ENCODE results near the gene HOXB3.
A peak's percentile ranks its signal among the peaks of the same experiment; 100 is the strongest.

HOXB3 gene

DNA sequence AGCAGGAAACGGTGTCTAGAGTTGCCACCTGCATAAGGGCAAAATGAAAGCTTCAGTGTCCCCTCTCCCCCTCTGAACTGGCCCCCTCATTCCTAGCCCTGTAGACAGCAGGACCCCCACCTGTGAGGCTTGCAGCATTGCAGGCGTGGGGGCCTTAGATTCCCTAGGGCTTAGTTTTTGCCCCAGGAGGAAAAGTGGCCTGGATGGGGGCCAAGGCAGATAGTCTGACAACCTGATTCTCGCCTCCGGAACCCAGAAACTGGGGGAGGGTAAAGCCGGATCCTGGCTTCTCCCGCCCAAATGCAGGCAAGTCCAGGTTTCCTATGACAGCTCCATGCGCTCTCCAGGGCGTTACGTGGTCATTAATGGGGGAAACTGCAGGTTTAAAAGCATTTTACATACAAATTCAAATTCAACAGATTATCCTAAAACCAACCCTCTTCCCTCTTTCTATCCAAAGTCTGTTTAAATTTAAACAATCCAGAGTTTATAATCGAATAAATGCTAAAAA, 15.4 kb upstream of the HOXB3 start:
- Histone ChIP-seq H3K27ac (ENCODE audit: low read depth in 2 of 2, low read length in 2 of 2) (peak overlapping the region; percentile 92), H3K36me3 (ENCODE audit: control insufficient read depth in 2 of 2, insufficient read depth in 2 of 2, low read length in 2 of 2) (no peaks in the 10 kb centered on the region), H3K4me3 (ENCODE audit: low read length in 2 of 2) (peak overlapping the region; percentile 89 to 90), H3K27me3 (ENCODE audit: control insufficient read depth in 2 of 2, insufficient read depth in 2 of 2, low read length in 2 of 2) (peaks cover 2 to 9% of the 10 kb centered on the region in 2 donors), H3K9me3 (ENCODE audit: control insufficient read depth in 2 of 2, low read length in 2 of 2) (no peaks in the 10 kb centered on the region), H3K4me1 (ENCODE audit: control insufficient read depth in 2 of 2, insufficient read depth in 2 of 2, low read length in 2 of 2) (peaks cover 27 to 32% of the 10 kb centered on the region in 2 donors), H3K9ac (ENCODE audit: low read depth in 1 of 2, low read length in 2 of 2) (peak overlapping the region in 1 of 2 donors; percentile 41)

DNA sequence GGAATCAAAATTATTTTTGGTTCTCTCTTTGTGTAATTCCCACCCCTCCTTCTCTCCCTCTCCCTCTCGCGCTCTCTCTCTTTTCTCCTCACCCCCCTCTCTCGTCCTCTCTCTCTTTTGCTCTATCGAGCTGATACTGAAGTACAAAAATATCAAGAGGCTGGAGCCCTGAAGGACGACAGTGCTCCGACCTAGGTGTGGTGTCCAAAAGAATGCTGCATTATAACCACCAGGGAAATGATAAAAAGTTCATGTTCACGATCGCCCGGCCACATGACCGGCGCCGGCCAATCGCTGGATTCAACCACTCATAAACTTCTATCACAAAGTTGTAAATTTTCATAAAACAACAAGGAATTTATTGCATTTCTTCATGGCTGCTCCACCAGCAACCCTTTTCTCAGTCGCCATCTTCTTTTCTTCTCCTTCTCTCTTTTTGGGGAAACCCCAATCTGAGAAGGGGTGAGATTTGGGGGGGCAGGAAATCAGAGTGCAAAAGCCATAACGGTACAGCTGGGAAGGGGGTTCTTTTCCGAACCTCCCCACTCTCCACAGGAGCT, 14.8 kb upstream of the HOXB3 start, which contains the start of gene HOXB6:
HOXB6 (minus strand) TSS at position 217 of the 560 bp plus-strand sequence. CDS start 6,836 bp downstream, outside the sequence.
- Histone ChIP-seq H3K36me3 (ENCODE audit: control insufficient read depth in 2 of 2, insufficient read depth in 2 of 2, low read length in 2 of 2) (no peaks in the 10 kb centered on the region), H3K9ac (ENCODE audit: low read depth in 1 of 2, low read length in 2 of 2) (peak within 1 kb of the TSS; percentile 79 to 95), H3K27ac (ENCODE audit: low read depth in 2 of 2, low read length in 2 of 2) (peak within 1 kb of the TSS; percentile 92), H3K9me3 (ENCODE audit: control insufficient read depth in 2 of 2, low read length in 2 of 2) (no peaks in the 10 kb centered on the region), H3K27me3 (ENCODE audit: control insufficient read depth in 2 of 2, insufficient read depth in 2 of 2, low read length in 2 of 2) (peaks cover 2 to 9% of the 10 kb centered on the region in 2 donors), H3K4me3 (ENCODE audit: low read length in 2 of 2) (peak within 1 kb of the TSS; percentile 89 to 90), H3K4me1 (ENCODE audit: control insufficient read depth in 2 of 2, insufficient read depth in 2 of 2, low read length in 2 of 2) (peaks cover 32 to 37% of the 10 kb centered on the region in 2 donors)

DNA sequence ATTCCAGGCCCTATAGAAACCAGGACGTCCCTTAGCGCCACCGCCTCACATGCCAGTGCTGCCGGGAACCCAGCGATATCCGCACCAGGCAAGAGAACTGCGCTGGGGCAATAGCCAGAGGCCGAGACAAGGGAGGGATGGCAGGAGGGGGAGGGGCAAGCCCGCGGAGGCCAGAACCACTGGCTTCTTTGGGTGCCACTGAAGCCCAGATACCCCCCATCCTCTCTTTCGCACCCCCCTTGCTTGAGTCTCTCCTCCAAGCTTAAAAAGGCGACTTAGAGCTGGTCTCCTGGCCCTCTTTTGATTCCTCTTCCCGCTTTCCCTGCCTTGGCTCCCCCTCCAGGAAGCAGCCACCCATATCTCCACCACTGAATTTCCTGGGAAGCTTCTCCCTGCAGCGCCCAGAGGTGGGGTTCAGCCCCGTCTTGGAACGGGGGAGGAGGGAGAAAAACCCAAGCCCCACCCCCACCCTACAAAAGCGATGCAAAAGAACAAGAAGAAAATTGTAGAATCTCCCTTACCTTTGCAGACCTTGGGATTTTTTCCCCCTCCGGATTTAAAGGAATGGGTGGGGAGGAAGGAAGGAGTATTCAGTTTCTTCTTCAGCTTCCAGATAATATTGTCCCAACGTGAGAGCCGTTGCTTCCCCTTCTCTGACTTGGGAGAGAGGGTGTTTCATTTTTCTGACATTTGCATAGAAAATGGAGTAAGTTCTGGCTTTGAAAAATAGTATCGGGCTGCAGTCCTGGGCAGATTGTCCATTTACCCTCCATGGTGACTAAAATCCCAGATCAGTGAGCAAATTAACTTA, 14.1 kb upstream of the HOXB3 start:
- H3K9ac ChIP-seq (ENCODE audit: low read depth in 1 of 2, low read length in 2 of 2): peak overlapping the region; percentile 79 to 95
- H3K36me3 ChIP-seq (ENCODE audit: control insufficient read depth in 2 of 2, insufficient read depth in 2 of 2, low read length in 2 of 2): no peaks in the 10 kb centered on the region
- H3K4me3 ChIP-seq (ENCODE audit: low read length in 2 of 2): peak overlapping the region; percentile 89 to 90
- peaks cover 2 to 9% of the 10 kb centered on the region in 2 donors for H3K27me3 ChIP-seq (ENCODE audit: control insufficient read depth in 2 of 2, insufficient read depth in 2 of 2, low read length in 2 of 2)
- peaks cover 32 to 33% of the 10 kb centered on the region in 2 donors for H3K4me1 ChIP-seq (ENCODE audit: control insufficient read depth in 2 of 2, insufficient read depth in 2 of 2, low read length in 2 of 2)
- peak overlapping the region; percentile 92 for H3K27ac ChIP-seq (ENCODE audit: low read depth in 2 of 2, low read length in 2 of 2)
- no peaks in the 10 kb centered on the region for H3K9me3 ChIP-seq (ENCODE audit: control insufficient read depth in 2 of 2, low read length in 2 of 2)

DNA sequence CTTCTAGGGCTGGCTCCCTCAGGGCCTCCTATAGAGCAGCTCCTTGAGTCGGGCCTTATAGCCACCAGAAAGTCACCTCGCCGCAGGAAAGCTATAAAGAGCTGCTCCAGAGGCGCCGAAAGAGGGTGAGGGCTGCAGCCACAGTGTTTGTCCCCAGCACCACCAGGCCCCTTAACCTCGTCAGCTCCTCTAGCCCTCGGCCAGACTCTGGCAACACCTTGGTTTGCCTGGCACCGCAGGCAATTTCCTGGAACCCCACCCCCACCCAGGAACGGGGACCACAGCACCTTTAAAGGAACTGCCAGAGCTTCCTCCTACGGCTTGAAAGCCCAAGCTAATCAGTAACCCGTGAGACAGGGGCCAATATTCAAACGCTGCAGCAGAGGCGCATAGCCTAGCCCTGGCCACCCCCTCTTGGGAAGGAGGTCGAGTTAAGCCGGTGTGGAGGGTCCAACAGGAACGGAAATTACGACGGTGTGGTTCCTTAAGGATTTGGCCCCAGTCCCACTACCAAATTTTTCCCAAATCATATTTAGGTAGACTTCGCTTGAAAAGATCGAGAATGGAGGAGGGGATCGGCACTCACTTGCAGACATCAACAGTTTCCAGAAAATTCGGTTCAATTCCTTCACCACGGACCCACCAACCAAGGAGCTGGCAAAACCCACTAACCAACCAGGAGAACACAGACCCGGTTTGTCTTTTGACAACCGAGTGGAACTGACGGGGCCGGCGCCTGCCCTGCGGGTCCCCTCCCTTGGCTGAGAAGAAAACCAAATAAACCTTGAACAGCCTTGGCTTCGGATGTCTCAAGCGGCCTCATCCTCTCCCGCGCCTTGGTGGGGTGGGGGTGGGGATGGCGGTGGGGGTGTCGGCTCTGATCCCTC, 11.7 kb upstream of the HOXB3 start:
- Histone ChIP-seq H3K27ac (ENCODE audit: low read depth in 2 of 2, low read length in 2 of 2) (peak overlapping the region; percentile 92), H3K9me3 (ENCODE audit: control insufficient read depth in 2 of 2, low read length in 2 of 2) (no peaks in the 10 kb centered on the region), H3K27me3 (ENCODE audit: control insufficient read depth in 2 of 2, insufficient read depth in 2 of 2, low read length in 2 of 2) (peaks cover 2 to 11% of the 10 kb centered on the region in 2 donors), H3K4me1 (ENCODE audit: control insufficient read depth in 2 of 2, insufficient read depth in 2 of 2, low read length in 2 of 2) (peaks cover 51 to 53% of the 10 kb centered on the region in 2 donors), H3K9ac (ENCODE audit: low read depth in 1 of 2, low read length in 2 of 2) (peak overlapping the region; percentile 60 to 79), H3K36me3 (ENCODE audit: control insufficient read depth in 2 of 2, insufficient read depth in 2 of 2, low read length in 2 of 2) (peaks cover 4 to 6% of the 10 kb centered on the region in 2 donors), H3K4me3 (ENCODE audit: low read length in 2 of 2) (peak overlapping the region; percentile 89 to 90)

DNA sequence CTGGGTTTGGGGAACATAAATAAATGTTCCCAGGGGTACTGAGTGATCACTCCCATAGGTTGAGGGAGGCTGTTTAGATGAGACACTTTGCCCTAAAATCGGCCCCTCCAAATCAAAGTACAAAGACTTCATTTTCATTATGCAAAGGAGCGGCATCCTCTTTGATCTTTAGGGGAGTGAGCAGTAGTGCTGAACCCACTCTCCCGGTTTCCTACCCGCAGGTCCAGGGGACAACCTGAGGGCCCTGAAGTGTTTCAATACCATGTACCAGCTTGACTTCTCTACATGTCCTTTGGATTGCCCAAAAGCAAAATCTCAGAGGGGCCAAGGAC, 11.1 kb upstream of the HOXB3 start:
- Histone ChIP-seq H3K4me3 (ENCODE audit: low read length in 2 of 2) (peak overlapping the region; percentile 89 to 90), H3K9ac (ENCODE audit: low read depth in 1 of 2, low read length in 2 of 2) (peak overlapping the region; percentile 49 to 71), H3K4me1 (ENCODE audit: control insufficient read depth in 2 of 2, insufficient read depth in 2 of 2, low read length in 2 of 2) (peaks cover 56 to 57% of the 10 kb centered on the region in 2 donors), H3K27ac (ENCODE audit: low read depth in 2 of 2, low read length in 2 of 2) (peak overlapping the region; percentile 57 to 92), H3K9me3 (ENCODE audit: control insufficient read depth in 2 of 2, low read length in 2 of 2) (no peaks in the 10 kb centered on the region), H3K36me3 (ENCODE audit: control insufficient read depth in 2 of 2, insufficient read depth in 2 of 2, low read length in 2 of 2) (peaks cover 8 to 9% of the 10 kb centered on the region in 2 donors), H3K27me3 (ENCODE audit: control insufficient read depth in 2 of 2, insufficient read depth in 2 of 2, low read length in 2 of 2) (peaks cover 2 to 11% of the 10 kb centered on the region in 2 donors)

DNA sequence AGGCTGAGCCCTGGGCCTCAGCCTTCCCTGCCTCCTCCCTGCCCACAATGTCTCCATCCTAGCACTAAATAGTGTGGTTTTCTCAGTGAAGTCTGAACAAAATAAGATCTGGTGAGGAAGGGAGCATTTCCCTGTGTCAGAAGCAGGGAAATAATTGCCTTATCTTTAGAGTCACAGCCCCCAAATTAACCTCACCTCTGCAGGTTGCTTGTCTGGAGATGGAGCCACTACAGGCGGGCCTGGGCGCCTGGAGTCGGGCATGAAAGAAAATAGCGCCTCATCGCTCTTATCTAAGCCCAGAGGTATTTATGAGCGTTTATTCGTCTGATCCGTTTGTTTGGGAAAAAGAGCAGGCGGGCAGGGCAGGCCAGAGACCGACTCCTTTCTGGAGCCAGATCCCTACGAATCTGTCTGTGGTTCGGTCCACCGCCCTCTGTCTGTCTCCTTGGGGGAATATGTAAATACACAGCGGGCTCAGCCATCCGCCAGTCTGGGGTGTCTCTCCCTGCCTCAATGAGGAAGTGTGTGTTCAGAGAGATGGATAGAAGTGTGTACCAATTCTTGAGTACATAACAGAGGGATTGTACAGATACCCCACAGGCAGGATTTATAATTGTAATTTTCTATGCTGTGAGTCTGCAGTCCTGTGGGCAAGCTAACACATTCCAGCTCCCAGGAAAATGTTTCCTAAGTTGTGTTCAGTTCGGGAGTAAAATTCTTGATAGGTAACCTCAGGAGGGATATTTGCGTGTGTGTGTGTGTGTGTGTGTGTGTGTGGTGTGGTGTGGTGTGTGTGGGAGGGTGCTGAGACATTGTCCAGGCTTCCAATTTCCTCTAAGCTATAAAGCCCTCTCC, 10.4 kb upstream of the HOXB3 start:
- H3K27ac ChIP-seq (ENCODE audit: low read depth in 2 of 2, low read length in 2 of 2): peak overlapping the region; percentile 12 to 17
- H3K9ac ChIP-seq (ENCODE audit: low read depth in 1 of 2, low read length in 2 of 2): no peak overlapping the region
- peaks cover 56 to 58% of the 10 kb centered on the region in 2 donors for H3K4me1 ChIP-seq (ENCODE audit: control insufficient read depth in 2 of 2, insufficient read depth in 2 of 2, low read length in 2 of 2)

DNA sequence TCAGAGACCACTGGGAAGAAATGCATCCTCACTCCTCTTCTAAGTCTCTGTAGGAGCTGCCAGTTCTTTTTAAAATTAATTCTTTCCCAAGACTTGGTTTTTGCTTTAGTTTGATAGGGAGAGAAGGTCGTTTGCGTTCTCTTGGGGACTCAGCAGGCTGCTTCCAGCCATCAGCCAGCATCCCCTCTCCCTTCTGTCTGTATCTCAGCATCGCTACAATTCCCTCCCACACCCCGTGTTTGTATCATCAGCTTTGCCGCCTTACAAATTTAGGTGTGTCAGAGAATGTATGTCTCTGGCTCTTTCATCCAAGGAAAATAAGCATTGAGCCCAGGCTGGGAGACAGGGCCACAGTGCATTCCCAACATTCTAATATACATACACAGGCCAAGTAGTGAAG, 9.3 kb upstream of the HOXB3 start:
- H3K9ac ChIP-seq (ENCODE audit: low read depth in 1 of 2, low read length in 2 of 2): no peak overlapping the region

More for the DNA sequence above, 10.4 kb upstream of the HOXB3 start:
- peak overlapping the region; percentile 44 to 90 for H3K4me3 ChIP-seq (ENCODE audit: low read length in 2 of 2)
- H3K9me3 ChIP-seq (ENCODE audit: control insufficient read depth in 2 of 2, low read length in 2 of 2): no peaks in the 10 kb centered on the region
- peaks cover 2 to 11% of the 10 kb centered on the region in 2 donors for H3K27me3 ChIP-seq (ENCODE audit: control insufficient read depth in 2 of 2, insufficient read depth in 2 of 2, low read length in 2 of 2)
- H3K36me3 ChIP-seq (ENCODE audit: control insufficient read depth in 2 of 2, insufficient read depth in 2 of 2, low read length in 2 of 2): peaks cover 12 to 15% of the 10 kb centered on the region in 2 donors

DNA sequence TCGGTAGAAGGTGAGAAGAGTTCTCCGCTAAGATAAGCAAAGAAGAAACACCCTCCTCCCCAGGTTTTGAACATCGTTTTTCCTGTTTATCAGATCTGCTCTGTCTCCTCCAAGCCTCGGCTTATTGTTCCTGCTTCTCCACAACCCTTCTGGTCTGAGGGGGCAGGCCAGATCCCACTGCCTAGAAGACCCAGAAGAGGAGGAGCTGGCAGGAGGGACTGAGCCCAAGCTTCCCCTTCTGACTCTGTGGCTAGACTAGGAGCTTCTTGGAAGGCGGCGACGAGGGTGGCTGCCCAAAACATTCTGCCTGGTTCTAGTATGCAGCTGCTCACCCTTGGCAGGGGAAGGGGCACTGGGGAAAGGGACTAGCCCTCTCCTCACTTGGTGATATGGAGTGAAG, 8.7 kb upstream of the HOXB3 start:
- H3K9ac ChIP-seq (ENCODE audit: low read depth in 1 of 2, low read length in 2 of 2): peak overlapping the region in 1 of 2 donors; percentile 73
- H3K9me3 ChIP-seq (ENCODE audit: control insufficient read depth in 2 of 2, low read length in 2 of 2): no peaks in the 10 kb centered on the region
- peak overlapping the region; percentile 32 to 77 for H3K27ac ChIP-seq (ENCODE audit: low read depth in 2 of 2, low read length in 2 of 2)
- peaks cover 2 to 8% of the 10 kb centered on the region in 2 donors for H3K27me3 ChIP-seq (ENCODE audit: control insufficient read depth in 2 of 2, insufficient read depth in 2 of 2, low read length in 2 of 2)
- peaks cover 51 to 54% of the 10 kb centered on the region in 2 donors for H3K4me1 ChIP-seq (ENCODE audit: control insufficient read depth in 2 of 2, insufficient read depth in 2 of 2, low read length in 2 of 2)
- H3K36me3 ChIP-seq (ENCODE audit: control insufficient read depth in 2 of 2, insufficient read depth in 2 of 2, low read length in 2 of 2): peaks cover 23% of the 10 kb centered on the region in 2 donors
- peak overlapping the region; percentile 53 to 70 for H3K4me3 ChIP-seq (ENCODE audit: low read length in 2 of 2)

More for the DNA sequence above, 9.3 kb upstream of the HOXB3 start:
- H3K36me3 ChIP-seq (ENCODE audit: control insufficient read depth in 2 of 2, insufficient read depth in 2 of 2, low read length in 2 of 2): peaks cover 23% of the 10 kb centered on the region in 2 donors
- peaks cover 51 to 54% of the 10 kb centered on the region in 2 donors for H3K4me1 ChIP-seq (ENCODE audit: control insufficient read depth in 2 of 2, insufficient read depth in 2 of 2, low read length in 2 of 2)
- no peak overlapping the region for H3K27ac ChIP-seq (ENCODE audit: low read depth in 2 of 2, low read length in 2 of 2)
- H3K9me3 ChIP-seq (ENCODE audit: control insufficient read depth in 2 of 2, low read length in 2 of 2): no peaks in the 10 kb centered on the region
- no peak overlapping the region for H3K4me3 ChIP-seq (ENCODE audit: low read length in 2 of 2)
- H3K27me3 ChIP-seq (ENCODE audit: control insufficient read depth in 2 of 2, insufficient read depth in 2 of 2, low read length in 2 of 2): peaks cover 2 to 8% of the 10 kb centered on the region in 2 donors
